Measurements from ENCODE around the gene ARL6IP5. TPM values are rescaled to one million over a fixed set of nuclear protein-coding genes. Genes with fewer than 3 reads are reported as not detected.

The ARL6IP5 gene
- total RNA-seq, 2 donors from 2014 or later: 34.6 to 73.9 TPM

- WGBS, 2 donors: 9 to 11% methylated on average over 9 of the region's 9 CpGs
- Histone ChIP-seq H3K27ac (peak overlapping the region; percentile 85 to 96 (median 93)), H3K4me3 (peak overlapping the region in 1 of 2 donors; percentile 53), H3K27me3 (no peaks in the 10 kb centered on the region), H3K9me3 (no peaks in the 10 kb centered on the region), H3K36me3 (replicated peaks in 1 of 2; ENCODE audit: insufficient read depth in 1 of 2, low read depth in 2 of 2) (peaks cover 0 to 2% of the 10 kb centered on the region in 2 donors), H3K4me1 (peaks cover 20% of the 10 kb centered on the region)
- intact Hi-C loops (cut with DNase I): no loop called here
- no peak for ATAC-seq
- TF ChIP-seq CTCF (IDR thresholded peaks at IDR 0.05) (peak in 2 of 7 experiments; percentile 9 to 13), POLR2A (IDR thresholded peaks at IDR 0.05) (no peak)
- no peak for DNase-seq
Measured at GRCh38 chr3:69052472-69052898, 32.3 kb upstream of the ARL6IP5 start.

- no peak for ATAC-seq
Measured at GRCh38 chr3:69058180-69058946, 26.4 kb upstream of the ARL6IP5 start.

GRCh38 chr3:69058947-69059224, 25.9 kb upstream of the ARL6IP5 start:
- H3K27ac ChIP-seq: no peak overlapping the region
- 75 to 91% methylated on average over 2 of the region's 2 CpGs for WGBS, 2 donors
- H3K36me3 ChIP-seq (replicated peaks in 1 of 2; ENCODE audit: insufficient read depth in 1 of 2, low read depth in 2 of 2): peaks cover 0 to 21% of the 10 kb centered on the region in 2 donors
- intact Hi-C loops (cut with DNase I): no loop called here
- no peak for DNase-seq
- no peaks in the 10 kb centered on the region for H3K9me3 ChIP-seq
- TF ChIP-seq CTCF (IDR thresholded peaks at IDR 0.05) (no peak), POLR2A (IDR thresholded peaks at IDR 0.05) (no peak)
- H3K27me3 ChIP-seq: no peaks in the 10 kb centered on the region
- H3K4me3 ChIP-seq: no peak overlapping the region
- no peak for ATAC-seq
- peaks cover 4% of the 10 kb centered on the region for H3K4me1 ChIP-seq

More at GRCh38 chr3:69058180-69058946, 26.4 kb upstream of the ARL6IP5 start:
- no peak for TF ChIP-seq CTCF (IDR thresholded peaks at IDR 0.05)
- TF ChIP-seq POLR2A (IDR thresholded peaks at IDR 0.05): no peak
- Histone ChIP-seq H3K27me3 (no peaks in the 10 kb centered on the region), H3K4me1 (no peaks in the 10 kb centered on the region), H3K9me3 (no peaks in the 10 kb centered on the region), H3K4me3 (no peak overlapping the region), H3K36me3 (replicated peaks in 1 of 2; ENCODE audit: insufficient read depth in 1 of 2, low read depth in 2 of 2) (peaks cover 0 to 21% of the 10 kb centered on the region in 2 donors), H3K27ac (no peak overlapping the region)
- no peak for DNase-seq
- 74 to 96% methylated on average over 3 of the region's 3 CpGs for WGBS, 2 donors
- intact Hi-C loops (cut with DNase I): no loop called here

- peaks cover 0 to 21% of the 10 kb centered on the region in 2 donors for H3K36me3 ChIP-seq (replicated peaks in 1 of 2; ENCODE audit: insufficient read depth in 1 of 2, low read depth in 2 of 2)
- DNase-seq (no peak), ATAC-seq (no peak)
- H3K4me1 ChIP-seq: peaks cover 10% of the 10 kb centered on the region
- TF ChIP-seq POLR2A (IDR thresholded peaks at IDR 0.05): no peak
- TF ChIP-seq CTCF (IDR thresholded peaks at IDR 0.05): no peak
- H3K27ac ChIP-seq: no peak overlapping the region
- intact Hi-C loops (cut with DNase I): no loop called here
- no peak overlapping the region for H3K4me3 ChIP-seq
- no peaks in the 10 kb centered on the region for H3K9me3 ChIP-seq
- H3K27me3 ChIP-seq: no peaks in the 10 kb centered on the region
Measured at GRCh38 chr3:69059688-69060087, 25.0 kb upstream of the ARL6IP5 start.

- H3K36me3 ChIP-seq (replicated peaks in 1 of 2; ENCODE audit: insufficient read depth in 1 of 2, low read depth in 2 of 2): peaks cover 0 to 14% of the 10 kb centered on the region in 2 donors
- peak; percentile 48 for ATAC-seq
- no peak for DNase-seq
- TF ChIP-seq CTCF (IDR thresholded peaks at IDR 0.05) (no peak), POLR2A (IDR thresholded peaks at IDR 0.05) (no peak)
- peaks cover 10% of the 10 kb centered on the region for H3K4me1 ChIP-seq
- H3K27me3 ChIP-seq: no peaks in the 10 kb centered on the region
- 70 to 80% methylated on average over 2 of the region's 2 CpGs for WGBS, 2 donors
- intact Hi-C loops (cut with DNase I): no loop called here
- H3K27ac ChIP-seq: no peak overlapping the region
- H3K4me3 ChIP-seq: no peak overlapping the region
- no peaks in the 10 kb centered on the region for H3K9me3 ChIP-seq
Measured at GRCh38 chr3:69063636-69064035, 21.1 kb upstream of the ARL6IP5 start.
